ENCODE measurements around the gene ZSWIM6. TPM values are rescaled to one million over a fixed set of nuclear protein-coding genes. Genes with fewer than 3 reads are reported as not detected.

Gene ZSWIM6
- total RNA-seq, 6 experiments from 2014 or later: 9.7 to 13.5 (median 11.7) TPM

GRCh38 chr5:61311056-61311610, 20.9 kb upstream of the ZSWIM6 start:
- Mint-ChIP-seq H3K27ac (peak overlapping the region; percentile 79), H3K9me3 (no peaks in the 10 kb centered on the region), H3K36me3 (ENCODE audit: low read depth) (no peaks in the 10 kb centered on the region), H3K27me3 (ENCODE audit: insufficient read depth) (no peaks in the 10 kb centered on the region; the same call in 1 of the 2 replicates), H3K4me1 (ENCODE audit: low read depth) (peaks cover 87% of the 10 kb centered on the region), H3K4me3 (no peak overlapping the region)
- no peak for TF ChIP-seq CTCF (IDR thresholded peaks at IDR 0.05)
- no peak for DNase-seq

- peak overlapping the region; percentile 79 for H3K27ac Mint-ChIP-seq
- no peaks in the 10 kb centered on the region for H3K9me3 Mint-ChIP-seq
- no peaks in the 10 kb centered on the region for H3K27me3 Mint-ChIP-seq (ENCODE audit: insufficient read depth)
- H3K4me3 Mint-ChIP-seq: peak overlapping the region; percentile 59
- TF ChIP-seq CTCF (IDR thresholded peaks at IDR 0.05): 0 out of 2 replicates have a peak, but pooled peaks have one; percentile 7
- peaks cover 77% of the 10 kb centered on the region for H3K4me1 Mint-ChIP-seq (ENCODE audit: low read depth)
- DNase-seq: peak; percentile 69
- H3K36me3 Mint-ChIP-seq (ENCODE audit: low read depth): no peaks in the 10 kb centered on the region
Measured at GRCh38 chr5:61311836-61312808, 19.9 kb upstream of the ZSWIM6 start.

- peak; percentile 83 for DNase-seq
- peaks cover 57% of the 10 kb centered on the region for H3K4me1 Mint-ChIP-seq (ENCODE audit: low read depth)
- H3K4me3 Mint-ChIP-seq: peak overlapping the region; percentile 44
- no peak for TF ChIP-seq CTCF (IDR thresholded peaks at IDR 0.05)
- no peaks in the 10 kb centered on the region for H3K9me3 Mint-ChIP-seq
- no peaks in the 10 kb centered on the region for H3K27me3 Mint-ChIP-seq (ENCODE audit: insufficient read depth)
- H3K36me3 Mint-ChIP-seq (ENCODE audit: low read depth): no peaks in the 10 kb centered on the region
- H3K27ac Mint-ChIP-seq: peak overlapping the region; percentile 88
Measured at GRCh38 chr5:61313960-61314681, 17.9 kb upstream of the ZSWIM6 start.

GRCh38 chr5:61318376-61318775, 13.7 kb upstream of the ZSWIM6 start:
- no peaks in the 10 kb centered on the region for H3K9me3 Mint-ChIP-seq
- no peaks in the 10 kb centered on the region for H3K36me3 Mint-ChIP-seq (ENCODE audit: low read depth)
- no peak overlapping the region for H3K27ac Mint-ChIP-seq
- H3K4me1 Mint-ChIP-seq (ENCODE audit: low read depth): peaks cover 42% of the 10 kb centered on the region
- DNase-seq: no peak
- no peak for TF ChIP-seq CTCF (IDR thresholded peaks at IDR 0.05)
- no peak overlapping the region for H3K4me3 Mint-ChIP-seq
- H3K27me3 Mint-ChIP-seq (ENCODE audit: insufficient read depth): no peaks in the 10 kb centered on the region

- no peak for DNase-seq
- no peak for TF ChIP-seq CTCF (IDR thresholded peaks at IDR 0.05)
- no peak overlapping the region for H3K4me3 Mint-ChIP-seq
- no peak overlapping the region for H3K27ac Mint-ChIP-seq
- no peaks in the 10 kb centered on the region for H3K9me3 Mint-ChIP-seq
- H3K36me3 Mint-ChIP-seq (ENCODE audit: low read depth): no peaks in the 10 kb centered on the region
- H3K27me3 Mint-ChIP-seq (ENCODE audit: insufficient read depth): no peaks in the 10 kb centered on the region
- peaks cover 36% of the 10 kb centered on the region for H3K4me1 Mint-ChIP-seq (ENCODE audit: low read depth)
Measured at GRCh38 chr5:61319388-61320146, 12.5 kb upstream of the ZSWIM6 start.
